DOHH2 (cell line): ENCODE data around the gene MOK.

Source experiments
- H3F3A ChIP-seq: fragments of 200-600 bp; sonication (generic), shearing (Covaris generic); 2 replicates; pipeline ENCODE4 v1.6.0; 2016; ENCODE audit warnings: antibody characterized with exemption, mild to moderate bottlenecking; ENCODE audit not compliant: control insufficient read depth, insufficient read depth
- H3K27ac ChIP-seq: fragments of 200-600 bp; sonication (generic); 2 replicates; pipeline ENCODE4 v1.5.1; 2014; ENCODE audit warnings: low read depth, mild to moderate bottlenecking, low read length, moderate library complexity
- H3K27me3 ChIP-seq: fragments of 200-600 bp; sonication (generic); 2 replicates; pipeline ENCODE4 v1.6.1; 2014; ENCODE audit warnings: mild to moderate bottlenecking, low read length, mixed read lengths; ENCODE audit not compliant: control insufficient read depth
- H3K36me3 ChIP-seq: fragments of 200-600 bp; sonication (generic); 2 replicates; pipeline ENCODE4 v1.6.1; 2014; ENCODE audit warnings: mild to moderate bottlenecking, low read length, moderate library complexity, mixed read lengths; ENCODE audit not compliant: control insufficient read depth
- H3K4me1 ChIP-seq: fragments of 200-600 bp; sonication (generic); 2 replicates; pipeline ENCODE4 v1.6.1; 2014; ENCODE audit warnings: mild to moderate bottlenecking, low read length, mixed read lengths; ENCODE audit not compliant: control insufficient read depth
- H3K4me2 ChIP-seq: fragments of 200-600 bp; sonication (generic); 2 replicates; pipeline ENCODE4 v1.6.0; 2014; ENCODE audit warnings: mild to moderate bottlenecking, low read length, moderate library complexity
- H3K4me3 ChIP-seq: fragments of 200-600 bp; sonication (generic); 2 replicates; pipeline ENCODE4 v1.5.1; 2014; ENCODE audit warnings: mild to moderate bottlenecking, low read length, mixed read lengths
- H3K79me2 ChIP-seq: fragments of 200-600 bp; sonication (generic); 2 replicates; pipeline ENCODE4 v1.6.1; 2014; ENCODE audit warnings: mild to moderate bottlenecking, low read length, mixed read lengths; ENCODE audit not compliant: control insufficient read depth
- H3K9me2 ChIP-seq: fragments of 200-600 bp; sonication (generic); replicated peaks from 2 replicates; pipeline ENCODE4 v1.6.1; 2014; ENCODE audit warnings: mild to moderate bottlenecking, low read length, mixed read lengths; ENCODE audit not compliant: control insufficient read depth
- H3K9me3 ChIP-seq: fragments of 200-600 bp; sonication (generic); 2 replicates; pipeline ENCODE4 v1.6.1; 2014; ENCODE audit warnings: antibody characterized with exemption, low read length, mixed read lengths; ENCODE audit not compliant: control insufficient read depth, insufficient read depth
- H4K20me1 ChIP-seq: fragments of 200-600 bp; sonication (generic); 2 replicates; pipeline ENCODE4 v1.6.0; 2014; ENCODE audit warnings: low read depth, mild to moderate bottlenecking, antibody characterized with exemption, low read length, moderate library complexity; ENCODE audit not compliant: control insufficient read depth, insufficient read depth
- CTCF ChIP-seq: fragments of 200-600 bp; sonication (generic); IDR thresholded peaks from one replicate; pipeline ENCODE4 v1.5.1; 2014; ENCODE audit warnings: antibody characterized with exemption, mild to moderate bottlenecking, low read depth, low read length; ENCODE audit not compliant: poor library complexity, severe bottlenecking
- EZH2phosphoT487 ChIP-seq: fragments of 200-600 bp; sonication (generic); IDR thresholded peaks from 2 replicates; pipeline ENCODE4 v1.6.1; 2017; ENCODE audit warnings: borderline replicate concordance, mild to moderate bottlenecking, antibody characterized with exemption, low read length, moderate library complexity, mixed read lengths

The MOK gene

GRCh38 chr14:102231476-102232347, 73.3 kb downstream of the MOK start:
- no peaks in the 10 kb centered on the region for H3K36me3 ChIP-seq
- no peaks in the 10 kb centered on the region for H3K9me2 ChIP-seq
- TF ChIP-seq EZH2phosphoT487 (no peak), CTCF (no peak)
- H3K4me1 ChIP-seq, result peaks cover 20% of the 10 kb centered on the region
- H3K4me2 ChIP-seq, result no peak overlapping the region
- H3K27ac ChIP-seq, result no peak overlapping the region
- H4K20me1 ChIP-seq, result no peaks in the 10 kb centered on the region
- no peaks in the 10 kb centered on the region for H3K79me2 ChIP-seq
- H3K27me3 ChIP-seq, result no peaks in the 10 kb centered on the region
- no peaks in the 10 kb centered on the region for H3F3A ChIP-seq
- no peak overlapping the region for H3K4me3 ChIP-seq
- H3K9me3 ChIP-seq, result no peaks in the 10 kb centered on the region

GRCh38 chr14:102230481-102231210, 74.3 kb downstream of the MOK start:
- no peaks in the 10 kb centered on the region for H4K20me1 ChIP-seq
- no peaks in the 10 kb centered on the region for H3K36me3 ChIP-seq
- H3K9me3 ChIP-seq, result no peaks in the 10 kb centered on the region
- no peak overlapping the region for H3K4me2 ChIP-seq
- H3K4me1 ChIP-seq, result peaks cover 20% of the 10 kb centered on the region
- H3F3A ChIP-seq, result no peaks in the 10 kb centered on the region
- H3K9me2 ChIP-seq, result no peaks in the 10 kb centered on the region
- no peak overlapping the region for H3K4me3 ChIP-seq
- TF ChIP-seq CTCF (no peak), EZH2phosphoT487 (no peak)
- no peaks in the 10 kb centered on the region for H3K79me2 ChIP-seq
- no peak overlapping the region for H3K27ac ChIP-seq
- no peaks in the 10 kb centered on the region for H3K27me3 ChIP-seq

GRCh38 chr14:102229739-102230092, 75.2 kb downstream of the MOK start:
- H3K79me2 ChIP-seq, result no peaks in the 10 kb centered on the region

More at GRCh38 chr14:102229739-102230092, 75.2 kb downstream of the MOK start:
- no peaks in the 10 kb centered on the region for H3K9me3 ChIP-seq
- H4K20me1 ChIP-seq, result no peaks in the 10 kb centered on the region
- no peaks in the 10 kb centered on the region for H3K9me2 ChIP-seq
- H3K27ac ChIP-seq, result no peak overlapping the region
- H3K36me3 ChIP-seq, result no peaks in the 10 kb centered on the region
- peaks cover 16% of the 10 kb centered on the region for H3K4me1 ChIP-seq
- H3K27me3 ChIP-seq, result no peaks in the 10 kb centered on the region
- H3K4me3 ChIP-seq, result no peak overlapping the region
- no peak for TF ChIP-seq CTCF
- no peaks in the 10 kb centered on the region for H3F3A ChIP-seq
- no peak overlapping the region for H3K4me2 ChIP-seq
